K562 (cell line): ENCODE results near the gene CFAP97D2. TPM values are rescaled to one million over a fixed set of nuclear protein-coding genes. Genes with fewer than 3 reads are reported as not detected.

Experiments used
- DACH1 ChIP-seq: fragments of 450-650 bp; IDR thresholded peaks from 2 replicates; pipeline ENCODE4 v1.6.1; 2018; ENCODE audit not compliant: partially characterized antibody
- E2F5 ChIP-seq: sonication (generic); formaldehyde crosslinking; IDR thresholded peaks from 2 replicates; pipeline ENCODE4 v1.8.0; 2022; ENCODE audit warnings: mild to moderate bottlenecking, missing genetic modification reagents
- FOXM1 ChIP-seq, 2 experiments: fragments of 450-650 bp in 1 of 2; sonication (generic) in 1 of 2; formaldehyde crosslinking in 1 of 2; IDR thresholded peaks; 2 replicates each; pipeline versions ENCODE4 v1.6.1 to v1.9.0; 2017 to 2022; ENCODE audit warnings: low read depth in 2 of 2, mild to moderate bottlenecking in 2 of 2, missing genetic modification reagents in 1 of 2, moderate library complexity in 1 of 2
- FOXP1 ChIP-seq: sonication (generic); formaldehyde crosslinking; IDR thresholded peaks from 2 replicates; pipeline ENCODE4 v1.8.0; 2022; ENCODE audit warnings: mild to moderate bottlenecking, missing genetic modification reagents
- HNRNPL ChIP-seq: fragments of 200-400 bp; formaldehyde crosslinking; IDR thresholded peaks from 2 replicates; pipeline ENCODE4 v1.6.1; 2017; ENCODE audit warnings: low read depth, mild to moderate bottlenecking, low read length
- KAT7 ChIP-seq: sonication (generic); formaldehyde crosslinking; IDR thresholded peaks from 2 replicates; pipeline ENCODE4 v1.8.0; 2022; ENCODE audit warnings: missing genetic modification reagents, mild to moderate bottlenecking, borderline replicate concordance
- LARP7 ChIP-seq: fragments of 450-650 bp; IDR thresholded peaks from 2 replicates; pipeline ENCODE4 v1.6.1; 2016
- MCM5 ChIP-seq: fragments of 450-650 bp; IDR thresholded peaks from 2 replicates; pipeline ENCODE4 v1.6.1; 2016; ENCODE audit warnings: low read depth
- OTX1 ChIP-seq: fragments of 450-650 bp; formaldehyde crosslinking; IDR thresholded peaks from 2 replicates; pipeline ENCODE4 v1.4.0; 2022; ENCODE audit warnings: mild to moderate bottlenecking
- PHF8 ChIP-seq: fragments of 200-600 bp; sonication (generic); IDR thresholded peaks from 2 replicates; pipeline ENCODE4 v1.6.1; 2012; ENCODE audit warnings: mixed run types, mild to moderate bottlenecking, inconsistent platforms, low read length, moderate library complexity, borderline replicate concordance
- POLR2A ChIP-seq: fragments of 450-650 bp; conservative IDR thresholded peaks from 2 replicates; pipeline ENCODE4 v1.6.1; 2016
- POLR3G ChIP-seq: IDR thresholded peaks from 2 replicates; pipeline ENCODE4 v1.6.1; 2011; ENCODE audit not compliant: insufficient read length, insufficient replicate concordance; ENCODE audit errors: extremely low read depth
- PTRF ChIP-seq: fragments of 450-650 bp; IDR thresholded peaks from 2 replicates; pipeline ENCODE4 v1.6.1; 2016; ENCODE audit warnings: mild to moderate bottlenecking, missing genetic modification characterization, missing compliant biosample characterization
- RBBP5 ChIP-seq: fragments of 200-600 bp; sonication (generic); IDR thresholded peaks from 2 replicates; pipeline ENCODE4 v1.6.1; 2012; ENCODE audit warnings: borderline replicate concordance, mild to moderate bottlenecking, low read length, control low read depth, inconsistent platforms; ENCODE audit not compliant: insufficient read depth, poor library complexity, severe bottlenecking
- SAP30 ChIP-seq: fragments of 200-600 bp; sonication (generic); IDR thresholded peaks from 2 replicates; pipeline ENCODE4 v1.6.1; 2012; ENCODE audit warnings: borderline replicate concordance, low read depth, mild to moderate bottlenecking, moderate library complexity, low read length, control low read depth, inconsistent platforms; ENCODE audit not compliant: insufficient read depth, poor library complexity, severe bottlenecking
- STAT5B ChIP-seq: fragments of 250-450 bp; sonication (Bioruptor Pico); IDR thresholded peaks from 2 replicates; pipeline ENCODE4 v1.8.0; 2021; ENCODE audit warnings: mild to moderate bottlenecking, inconsistent platforms
- TAF9B ChIP-seq: fragments of 450-650 bp; IDR thresholded peaks from 2 replicates; pipeline ENCODE4 v1.6.1; 2018; ENCODE audit warnings: mild to moderate bottlenecking; ENCODE audit not compliant: partially characterized antibody
- TOE1 ChIP-seq, 2 experiments: fragments of 450-650 bp in 1 of 2; sonication (generic) in 1 of 2; formaldehyde crosslinking in 1 of 2; IDR thresholded peaks; 2 replicates each; pipeline versions ENCODE4 v1.7.1 to v1.8.0; 2016 to 2022; ENCODE audit warnings: borderline replicate concordance in 2 of 2, mild to moderate bottlenecking in 2 of 2, antibody characterized with exemption in 1 of 2, inconsistent platforms in 1 of 2, low read depth in 1 of 2, missing genetic modification reagents in 1 of 2, moderate library complexity in 1 of 2
- ZNF12 ChIP-seq: sonication (generic); formaldehyde crosslinking; IDR thresholded peaks from 2 replicates; pipeline ENCODE4 v1.4.0; 2020; ENCODE audit warnings: mild to moderate bottlenecking, missing genetic modification reagents
- ZNF41 ChIP-seq: fragments of 250-450 bp; sonication (Bioruptor Pico); conservative IDR thresholded peaks from 2 replicates; pipeline ENCODE4 v1.4.0; 2020; ENCODE audit warnings: mild to moderate bottlenecking
- ZNF507 ChIP-seq: conservative IDR thresholded peaks from 2 replicates; pipeline ENCODE4 v1.6.1; 2017; ENCODE audit warnings: missing genetic modification characterization, missing compliant biosample characterization
- polyA plus RNA-seq, 8 experiments: library from polyadenylated mRNA; depleted of rRNA in 4 of 8; stranded (reverse) in 5 of 8; unstranded in 3 of 8; fragments of >200 nt; fragmentation: Nextera tagmentation in 2 of 8; fragmentation: Illumina TruSeq in 1 of 8; extraction: Ambion mirVana in 2 of 8; extraction: Trizol in 1 of 8; gene quantifications; 2 replicates each; pipeline versions ENCODE4 v1.2.1 to v1.2.3, GENCODE V29; 2011 to 2014; ENCODE audit warnings: inconsistent platforms in 1 of 8, missing spikeins in 1 of 8
- total RNA-seq, 7 experiments: library from RNA; depleted of rRNA in 6 of 7; stranded (reverse); fragments of >200 nt in 6 of 7; fragmentation: Illumina TruSeq in 2 of 7; extraction: Trizol in 2 of 7; gene quantifications; 2 replicates each; pipeline versions ENCODE4 v1.2.1 to v1.2.3, GENCODE V29; 2011 to 2021; ENCODE audit warnings: low replicate concordance in 1 of 7
- TF ChIP-seq, protein P1 (sequence below): sonication (generic); formaldehyde crosslinking; IDR thresholded peaks from 2 replicates; pipeline ENCODE4 v1.8.1; 2023; ENCODE audit warnings: mild to moderate bottlenecking, missing genetic modification reagents
- TF ChIP-seq, protein P2 (sequence below): sonication (generic); formaldehyde crosslinking; IDR thresholded peaks from 2 replicates; pipeline ENCODE4 v1.8.0; 2022; ENCODE audit warnings: mild to moderate bottlenecking, missing genetic modification reagents

Gene CFAP97D2
- total and polyA plus RNA-seq, 9 of the 15 experiments (the other 6 are each of a cell fraction or from before 2014, with no cell fraction given), result not detected

GRCh38 chr13:114234645-114235421, 55.8 kb downstream of the CFAP97D2 start, which contains the start of gene CDC16 (continued):
- TF ChIP-seq HNRNPL, result peak; percentile 70
- no peak for TF ChIP-seq DACH1
- no peak for TF ChIP-seq STAT5B (CRISPR knock-in tag)
- TF ChIP-seq, protein P1, sequence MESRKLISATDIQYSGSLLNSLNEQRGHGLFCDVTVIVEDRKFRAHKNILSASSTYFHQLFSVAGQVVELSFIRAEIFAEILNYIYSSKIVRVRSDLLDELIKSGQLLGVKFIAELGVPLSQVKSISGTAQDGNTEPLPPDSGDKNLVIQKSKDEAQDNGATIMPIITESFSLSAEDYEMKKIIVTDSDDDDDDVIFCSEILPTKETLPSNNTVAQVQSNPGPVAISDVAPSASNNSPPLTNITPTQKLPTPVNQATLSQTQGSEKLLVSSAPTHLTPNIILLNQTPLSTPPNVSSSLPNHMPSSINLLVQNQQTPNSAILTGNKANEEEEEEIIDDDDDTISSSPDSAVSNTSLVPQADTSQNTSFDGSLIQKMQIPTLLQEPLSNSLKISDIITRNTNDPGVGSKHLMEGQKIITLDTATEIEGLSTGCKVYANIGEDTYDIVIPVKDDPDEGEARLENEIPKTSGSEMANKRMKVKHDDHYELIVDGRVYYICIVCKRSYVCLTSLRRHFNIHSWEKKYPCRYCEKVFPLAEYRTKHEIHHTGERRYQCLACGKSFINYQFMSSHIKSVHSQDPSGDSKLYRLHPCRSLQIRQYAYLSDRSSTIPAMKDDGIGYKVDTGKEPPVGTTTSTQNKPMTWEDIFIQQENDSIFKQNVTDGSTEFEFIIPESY (CRISPR knock-in tag), result peak; percentile 82
- TF ChIP-seq ZNF41 (CRISPR knock-in tag), result no peak
- TF ChIP-seq PTRF (tag), result no peak
- TF ChIP-seq, protein P2, sequence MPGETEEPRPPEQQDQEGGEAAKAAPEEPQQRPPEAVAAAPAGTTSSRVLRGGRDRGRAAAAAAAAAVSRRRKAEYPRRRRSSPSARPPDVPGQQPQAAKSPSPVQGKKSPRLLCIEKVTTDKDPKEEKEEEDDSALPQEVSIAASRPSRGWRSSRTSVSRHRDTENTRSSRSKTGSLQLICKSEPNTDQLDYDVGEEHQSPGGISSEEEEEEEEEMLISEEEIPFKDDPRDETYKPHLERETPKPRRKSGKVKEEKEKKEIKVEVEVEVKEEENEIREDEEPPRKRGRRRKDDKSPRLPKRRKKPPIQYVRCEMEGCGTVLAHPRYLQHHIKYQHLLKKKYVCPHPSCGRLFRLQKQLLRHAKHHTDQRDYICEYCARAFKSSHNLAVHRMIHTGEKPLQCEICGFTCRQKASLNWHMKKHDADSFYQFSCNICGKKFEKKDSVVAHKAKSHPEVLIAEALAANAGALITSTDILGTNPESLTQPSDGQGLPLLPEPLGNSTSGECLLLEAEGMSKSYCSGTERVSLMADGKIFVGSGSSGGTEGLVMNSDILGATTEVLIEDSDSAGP (CRISPR knock-in tag), result no peak
- 0 out of 2 replicates have a peak, but pooled peaks have one; percentile 34 for TF ChIP-seq TOE1 (IDR thresholded peaks at IDR 0.05; ENCODE audit: borderline replicate concordance)
- TF ChIP-seq TOE1 (CRISPR knock-in tag; IDR thresholded peaks at IDR 0.05; ENCODE audit: borderline replicate concordance, low read depth), result no peak
- TF ChIP-seq KAT7 (CRISPR knock-in tag), result peak; percentile 52; the same call in 1 of the 2 replicates
- TF ChIP-seq PHF8, result peak; percentile 84; the same call in 1 of the 2 replicates
- TF ChIP-seq LARP7, result no peak
- peak; percentile 20 for TF ChIP-seq TAF9B
- peak; percentile 26; the same call in 1 of the 2 replicates for TF ChIP-seq ZNF12
- TF ChIP-seq POLR2A, result peak; percentile 72
- TF ChIP-seq ZNF507 (tag), result no peak
- no peak for TF ChIP-seq MCM5
- peak; percentile 15 for TF ChIP-seq SAP30
- peak; percentile 38; the same call in 1 of the 2 replicates for TF ChIP-seq FOXM1 (IDR thresholded peaks at IDR 0.05; ENCODE audit: low read depth)
- no peak for TF ChIP-seq FOXM1 (CRISPR knock-in tag; IDR thresholded peaks at IDR 0.05; ENCODE audit: low read depth)
- peak; percentile 84; the same call in 1 of the 2 replicates for TF ChIP-seq E2F5 (CRISPR knock-in tag)
- peak; percentile 81 for TF ChIP-seq FOXP1 (CRISPR knock-in tag)
- TF ChIP-seq RBBP5, result peak; percentile 74
- TF ChIP-seq POLR3G, result no peak
- no peak for TF ChIP-seq OTX1
